Activated T-cell treated with anti-CD3 and anti-CD28 coated beads, Interleukin-2, amount 50 U/mL, for 1 hour (primary cell): ENCODE measurements around the gene COG2.
"Not testable (repeated sequence)": the region's sequence is repeated elsewhere in the genome, so short reads cannot be mapped to it uniquely, and the experiment has no call there.

Source experiments
- DNase-seq: peaks from one replicate; pipeline ENCODE4 v3.0.0-alpha.2; 2020

Gene COG2

GRCh38 chr1:230642263-230642959 lies at the start of gene COG2:
COG2 (plus strand) TSS chr1:230642481; CDS start chr1:230642607, 126 bp downstream.
- DNase-seq = peak; percentile 99

DNA sequence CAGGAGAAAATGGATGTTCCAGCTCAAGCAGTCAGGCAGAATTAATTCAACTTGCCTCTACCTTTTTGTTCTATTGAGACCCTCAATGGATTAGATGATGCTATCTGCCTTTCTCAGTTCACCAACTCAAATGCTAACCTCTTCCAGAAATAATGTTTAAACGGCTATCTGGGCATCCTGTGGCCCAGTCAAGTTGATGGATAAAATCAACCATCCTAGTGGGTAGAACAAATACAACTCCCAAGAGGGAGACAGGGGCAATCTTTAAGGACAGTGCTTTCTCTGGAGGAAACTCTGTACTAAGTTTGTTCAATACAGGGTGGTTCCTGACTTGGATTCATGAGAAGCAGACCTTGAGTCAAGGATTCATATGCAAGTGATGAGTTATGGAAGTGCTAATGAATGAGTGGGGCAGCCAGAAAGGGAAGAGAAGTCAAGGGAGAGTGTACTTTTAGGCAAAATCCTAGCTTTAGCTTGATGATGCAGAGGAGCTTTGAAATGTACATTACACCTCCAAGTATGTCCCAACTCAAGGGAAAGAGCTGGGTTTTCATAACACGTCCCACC lies 49.4 kb upstream of the COG2 start:
- no peak for DNase-seq

DNA sequence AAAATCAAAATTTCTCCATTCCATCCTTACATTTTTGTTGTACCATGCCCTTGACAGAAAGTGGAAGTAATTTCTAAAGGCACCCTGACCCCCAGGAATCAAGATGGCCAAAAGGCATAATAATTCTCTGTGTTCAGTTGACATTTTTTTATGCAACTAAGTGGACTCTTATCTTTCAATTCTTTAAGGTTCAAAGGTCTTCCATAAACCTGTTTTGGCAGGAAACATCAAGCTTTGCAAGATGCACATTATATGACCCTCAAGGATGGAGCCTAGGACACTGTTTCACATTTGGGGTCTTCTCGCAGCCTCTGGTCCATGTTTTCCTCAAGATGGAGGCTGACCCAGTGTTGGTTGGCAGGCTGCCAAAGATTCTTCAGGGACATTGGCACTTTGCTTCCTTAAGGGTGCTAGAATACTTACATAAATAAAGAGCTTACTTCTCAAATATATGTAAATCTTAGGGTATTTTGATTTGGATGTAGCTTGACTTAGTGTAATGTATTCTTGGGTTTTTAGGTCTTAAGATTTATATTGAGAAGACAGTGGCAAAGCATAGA lies 48.0 kb upstream of the COG2 start:
- no peak for DNase-seq

DNA sequence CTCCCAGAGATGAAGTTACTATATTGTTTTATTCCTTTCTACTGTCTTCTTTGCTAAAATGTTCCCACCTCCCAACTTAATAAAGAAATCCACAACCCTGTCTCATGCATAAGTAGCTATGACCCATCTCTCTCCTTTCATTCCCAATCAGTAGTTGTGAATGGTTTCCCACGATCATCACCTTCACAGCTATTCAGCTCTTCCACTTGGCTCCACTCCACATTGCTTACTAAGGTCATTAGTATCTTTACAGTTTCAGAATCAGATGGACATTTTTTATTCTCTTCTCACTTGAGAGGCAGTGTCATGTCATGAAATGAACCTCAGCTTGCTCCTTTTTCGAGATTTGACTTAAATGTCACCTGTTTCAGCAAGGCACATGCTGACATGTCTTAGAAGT lies 47.1 kb upstream of the COG2 start:
- DNase-seq = no peak

DNA sequence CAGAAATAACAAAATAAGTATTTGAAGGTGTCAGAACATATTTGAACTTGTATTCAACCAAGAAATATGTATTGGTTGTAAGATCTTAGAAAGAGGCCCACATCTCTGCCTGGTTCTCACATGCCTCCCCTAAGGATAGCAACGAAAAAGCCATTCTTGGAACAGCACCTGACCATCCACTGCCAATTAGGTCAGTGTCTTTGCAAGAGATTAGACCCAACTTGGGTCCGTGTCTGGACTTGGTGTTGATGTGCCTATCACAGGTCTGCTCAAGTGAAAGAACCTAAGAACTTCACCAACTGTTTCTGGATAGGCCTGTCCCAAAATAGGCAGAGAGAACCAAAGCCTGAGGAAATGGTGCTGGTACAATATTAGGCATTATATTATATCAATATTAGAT lies 46.0 kb upstream of the COG2 start:
- DNase-seq = no peak

GRCh38 chr1:230598745-230599144 lies 43.5 kb upstream of the COG2 start:
- DNase-seq = no peak

DNA sequence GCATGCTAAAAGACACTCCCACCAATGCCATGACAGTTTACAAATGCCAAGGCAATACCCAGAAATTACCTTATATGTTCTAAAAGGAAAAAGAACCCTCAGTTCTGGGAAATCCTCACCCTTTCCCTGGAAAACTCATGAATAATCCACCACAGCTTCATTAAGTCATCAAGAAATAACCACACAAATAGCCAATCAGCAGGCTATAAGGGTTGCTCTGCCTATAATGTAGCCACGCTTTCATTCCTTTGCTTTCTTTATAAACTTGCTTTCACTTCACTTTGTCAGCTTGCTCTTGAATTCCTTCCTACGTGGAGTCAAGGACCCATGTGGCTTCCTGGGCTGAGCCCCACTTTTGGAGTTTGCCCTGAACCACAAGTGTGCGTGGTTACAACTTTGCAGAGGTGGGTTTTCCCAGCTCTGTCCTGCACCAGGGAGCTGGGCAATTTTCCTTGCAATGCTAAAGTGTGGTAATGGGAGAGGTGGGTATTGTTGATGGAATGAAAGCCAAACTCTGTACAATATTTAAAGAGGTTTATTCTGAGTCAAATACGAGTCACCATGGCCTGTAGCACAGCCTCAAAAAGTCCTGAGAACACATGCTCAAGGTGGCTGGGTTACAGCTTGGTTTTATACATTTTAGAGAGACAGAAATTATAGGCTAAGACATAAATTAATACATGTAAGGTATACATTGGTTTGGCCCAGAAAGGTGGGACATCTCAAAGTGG lies 42.2 kb upstream of the COG2 start:
- no peak for DNase-seq

DNA sequence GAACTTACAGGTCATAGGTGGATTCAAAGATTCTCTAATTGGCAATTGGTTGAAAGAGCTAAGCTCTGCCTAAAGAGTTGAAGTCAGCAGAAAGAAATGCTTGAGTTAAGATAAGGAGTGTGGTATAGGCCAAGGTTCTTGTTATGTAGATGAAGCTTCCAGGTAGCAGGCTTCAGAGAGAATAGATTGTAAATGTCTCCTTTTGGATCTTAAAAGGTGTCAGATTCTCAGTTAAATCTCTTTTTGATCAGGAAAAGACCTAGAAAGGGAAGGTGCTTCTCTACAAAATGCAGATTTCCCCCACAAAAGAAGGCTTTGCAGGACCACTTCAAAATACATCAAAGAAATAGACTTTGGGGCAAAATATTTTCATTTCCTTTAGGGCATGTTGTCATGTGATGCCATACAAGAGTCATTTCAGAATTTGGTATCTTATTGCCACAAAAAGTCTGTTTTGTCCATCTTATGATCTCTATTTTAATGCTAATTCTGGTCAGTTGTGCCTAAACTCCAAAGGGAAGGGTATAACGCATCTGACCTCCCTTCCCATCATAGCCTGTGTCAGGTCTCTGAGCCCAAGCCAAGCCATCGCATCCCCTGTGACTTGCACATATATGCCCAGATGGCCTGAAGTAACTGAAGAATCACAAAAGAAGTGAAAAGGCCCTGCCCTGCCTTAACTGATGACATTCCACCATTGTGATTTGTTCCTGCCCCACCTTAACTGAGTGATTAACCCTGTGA lies 41.5 kb upstream of the COG2 start:
- not testable (repeated sequence) for DNase-seq

- no peak for DNase-seq
Measured at GRCh38 chr1:230609208-230609607, 33.1 kb upstream of the COG2 start.

DNA sequence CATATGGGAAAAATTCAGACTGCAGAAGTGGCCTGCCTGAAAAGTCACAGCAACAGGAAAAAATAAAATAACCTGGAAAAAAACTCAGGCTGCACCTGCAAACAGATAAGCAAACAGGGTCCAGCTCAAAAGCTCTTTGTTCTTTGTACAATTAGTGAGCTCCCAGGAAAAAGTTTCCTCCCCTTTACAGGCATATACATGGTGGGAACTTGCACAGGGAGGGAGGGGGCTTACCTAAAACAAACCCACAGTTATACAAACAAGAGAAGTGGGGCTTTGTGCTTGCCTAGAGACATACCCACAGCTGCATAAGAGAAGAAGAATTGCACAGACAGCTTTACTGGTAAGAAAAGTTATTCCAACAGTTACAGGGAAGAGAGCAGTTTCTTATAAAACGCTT lies 31.7 kb upstream of the COG2 start:
- DNase-seq = no peak

DNA sequence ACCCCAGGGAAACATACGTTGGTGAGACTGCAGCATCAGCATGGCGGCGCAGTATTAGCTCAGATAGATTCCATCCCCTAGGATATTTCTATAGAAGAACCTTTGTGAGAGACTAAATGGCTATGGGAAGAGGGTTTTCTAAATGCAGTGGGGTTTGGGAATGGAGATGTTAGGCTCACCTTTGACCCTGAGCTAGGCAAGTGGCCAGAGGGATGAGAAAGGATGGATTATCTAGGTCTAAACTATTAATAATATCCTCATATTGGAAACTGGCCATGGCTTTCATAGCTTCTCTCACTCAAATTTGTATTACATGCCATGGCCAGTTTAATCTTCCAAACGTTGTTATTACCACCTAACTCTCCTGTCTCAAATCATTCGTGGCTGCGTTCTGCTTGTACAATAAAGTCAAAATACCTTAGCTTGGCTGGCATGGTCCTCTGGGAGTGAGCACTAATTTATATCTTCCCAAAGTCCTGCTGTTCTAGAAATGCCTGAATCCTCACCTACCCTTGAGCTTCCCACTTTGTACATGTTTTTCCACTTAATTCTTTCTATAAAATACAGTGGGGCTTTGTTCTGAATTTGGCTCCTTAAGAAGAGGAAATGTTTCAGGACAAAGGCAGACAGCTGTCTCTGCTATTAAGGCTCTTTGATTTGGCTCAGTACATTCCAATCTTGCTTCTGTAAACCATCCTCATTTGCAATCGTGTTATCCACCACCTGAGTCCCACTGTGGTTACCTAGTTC lies 31.0 kb upstream of the COG2 start:
- DNase-seq = no peak

DNA sequence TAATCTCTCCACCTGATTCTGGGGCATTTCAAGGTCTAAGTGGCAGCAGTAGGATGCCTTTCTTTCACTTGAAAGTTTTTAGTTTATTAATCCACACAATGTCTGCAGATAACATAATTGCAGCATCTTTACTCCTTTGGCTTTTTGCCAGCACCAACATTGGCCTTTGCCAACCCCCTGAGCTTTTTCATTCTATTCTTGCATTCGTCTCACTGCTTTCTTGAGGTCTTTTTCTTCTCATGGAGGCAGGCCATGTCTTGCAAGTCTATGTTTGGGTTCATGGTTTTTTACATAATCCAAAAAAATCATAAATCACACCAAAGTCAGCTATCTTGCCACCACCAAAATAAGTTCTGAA lies 30.4 kb upstream of the COG2 start:
- DNase-seq = no peak

GRCh38 chr1:230612651-230613050 lies 29.6 kb upstream of the COG2 start:
- DNase-seq = no peak

DNA sequence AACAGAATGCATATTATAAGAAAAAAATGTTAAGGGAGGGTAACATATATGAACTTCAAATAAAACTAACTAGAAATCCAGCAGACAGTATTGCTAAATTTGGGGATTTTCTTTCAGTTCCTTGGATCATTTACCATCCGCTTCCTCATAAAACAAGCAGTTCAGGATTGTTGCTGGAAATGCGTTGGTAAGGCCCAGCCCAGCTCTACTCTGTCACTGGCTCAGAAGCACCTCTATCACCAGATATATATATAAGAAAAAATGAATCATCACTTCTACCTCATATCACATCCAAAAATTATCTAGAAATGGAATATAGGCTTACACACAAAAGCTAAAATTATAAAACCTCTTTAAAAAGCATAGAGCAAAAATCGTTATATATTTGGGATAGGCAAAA lies 28.2 kb upstream of the COG2 start:
- no peak for DNase-seq

DNA sequence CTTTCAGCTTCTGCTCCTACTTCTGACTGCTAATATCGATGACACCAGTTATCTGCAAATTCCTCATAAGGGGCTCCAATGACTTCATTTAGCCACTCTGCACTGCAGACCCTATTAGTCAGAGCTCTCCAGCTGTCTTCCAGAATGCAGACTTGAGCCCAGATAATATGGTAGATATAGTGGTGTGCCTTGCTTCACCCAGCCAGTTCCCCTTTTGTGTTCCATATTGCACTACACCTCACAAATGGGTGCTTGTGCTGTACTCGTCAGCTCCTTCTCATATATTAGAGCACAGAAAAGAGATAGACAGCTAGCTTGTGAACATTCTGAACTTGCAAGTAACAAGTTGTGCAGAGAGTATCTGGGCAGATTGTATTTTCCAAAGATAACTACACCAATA lies 23.7 kb upstream of the COG2 start:
- no peak for DNase-seq

GRCh38 chr1:230620649-230621323 lies 21.5 kb upstream of the COG2 start:
- DNase-seq = no peak

- no peak for DNase-seq
Measured at GRCh38 chr1:230621324-230622030, 20.8 kb upstream of the COG2 start.

GRCh38 chr1:230622151-230622550 lies 20.1 kb upstream of the COG2 start:
- no peak for DNase-seq

GRCh38 chr1:230624097-230624713 lies 18.1 kb upstream of the COG2 start:
- DNase-seq = no peak

GRCh38 chr1:230626232-230626631 lies 16.0 kb upstream of the COG2 start:
- DNase-seq = no peak

DNA sequence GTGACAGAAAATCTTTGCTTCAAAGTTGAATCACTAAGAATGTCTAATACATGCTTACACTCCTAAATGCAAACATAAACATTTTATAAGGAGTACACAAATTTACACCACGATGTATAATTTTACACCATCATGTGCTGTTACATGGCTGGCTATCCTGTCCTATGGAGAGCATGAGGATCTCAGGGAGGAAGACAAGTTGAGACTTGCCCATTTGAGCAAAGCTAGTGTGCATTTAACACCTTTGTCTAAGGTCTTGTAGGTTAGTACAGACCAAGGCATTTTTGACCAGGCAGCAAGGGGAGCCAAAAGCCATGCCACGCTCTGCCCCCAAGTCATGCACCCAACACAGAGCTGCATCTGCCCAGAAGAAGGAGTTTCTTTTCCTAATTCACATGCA lies 14.5 kb upstream of the COG2 start:
- DNase-seq = no peak
